ENCODE data around the gene AFM. TPM values are rescaled to one million over a fixed set of nuclear protein-coding genes. Genes with fewer than 3 reads are reported as not detected.

Gene AFM, protein sequence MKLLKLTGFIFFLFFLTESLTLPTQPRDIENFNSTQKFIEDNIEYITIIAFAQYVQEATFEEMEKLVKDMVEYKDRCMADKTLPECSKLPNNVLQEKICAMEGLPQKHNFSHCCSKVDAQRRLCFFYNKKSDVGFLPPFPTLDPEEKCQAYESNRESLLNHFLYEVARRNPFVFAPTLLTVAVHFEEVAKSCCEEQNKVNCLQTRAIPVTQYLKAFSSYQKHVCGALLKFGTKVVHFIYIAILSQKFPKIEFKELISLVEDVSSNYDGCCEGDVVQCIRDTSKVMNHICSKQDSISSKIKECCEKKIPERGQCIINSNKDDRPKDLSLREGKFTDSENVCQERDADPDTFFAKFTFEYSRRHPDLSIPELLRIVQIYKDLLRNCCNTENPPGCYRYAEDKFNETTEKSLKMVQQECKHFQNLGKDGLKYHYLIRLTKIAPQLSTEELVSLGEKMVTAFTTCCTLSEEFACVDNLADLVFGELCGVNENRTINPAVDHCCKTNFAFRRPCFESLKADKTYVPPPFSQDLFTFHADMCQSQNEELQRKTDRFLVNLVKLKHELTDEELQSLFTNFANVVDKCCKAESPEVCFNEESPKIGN
- total RNA-seq (2014; rRNA removed; shearing (Covaris generic)) = not detected in 2 replicates

DNA sequence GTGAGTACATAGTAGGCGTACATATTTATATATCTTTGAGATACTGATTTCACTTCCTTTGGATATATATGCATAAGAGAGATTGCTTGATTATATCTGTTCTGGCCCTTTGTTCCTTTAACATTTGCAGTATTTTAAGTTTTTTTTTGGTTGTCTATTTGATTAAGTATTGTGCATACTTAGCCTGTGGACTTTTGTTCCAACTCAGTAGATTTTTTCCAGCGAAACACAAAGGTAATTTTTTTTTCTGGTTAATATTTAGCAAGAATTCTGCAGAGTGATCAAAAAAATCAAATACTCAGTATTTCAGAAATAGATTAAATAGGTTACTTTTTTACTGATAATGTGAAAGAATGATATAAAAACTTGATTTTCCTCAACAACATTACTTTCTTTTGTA lies at the start of gene AFM:
TSS of gene AFM (plus strand) at position 388 of the 400 bp plus-strand sequence. CDS start 31 bp downstream, outside the sequence.
- no peak for DNase-seq (ENCODE audit: low read depth)

- DNase-seq (ENCODE audit: low read depth) = no peak
Observed at GRCh38 chr4:73431813-73432168, 49.8 kb upstream of the AFM start.

- no peak for DNase-seq (ENCODE audit: low read depth)
Observed at GRCh38 chr4:73432169-73433000, 49.2 kb upstream of the AFM start.

DNA sequence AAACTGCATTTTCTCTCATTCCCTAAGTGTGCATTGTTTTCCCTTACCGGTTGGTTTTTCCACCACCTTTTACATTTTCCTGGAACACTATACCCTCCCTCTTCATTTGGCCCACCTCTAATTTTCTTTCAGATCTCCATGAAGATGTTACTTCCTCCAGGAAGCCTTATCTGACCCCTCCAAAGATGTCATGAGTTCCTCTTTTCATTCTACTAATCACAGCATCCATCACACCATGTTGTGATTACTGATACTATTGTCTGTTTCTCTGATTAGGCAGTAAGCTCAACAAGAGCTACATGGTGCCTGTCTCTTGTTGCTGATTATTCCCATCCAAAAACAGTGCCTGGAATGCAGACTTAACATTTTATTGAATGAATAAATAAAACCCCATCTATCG lies 48.4 kb upstream of the AFM start:
- DNase-seq (ENCODE audit: low read depth) = no peak

DNA sequence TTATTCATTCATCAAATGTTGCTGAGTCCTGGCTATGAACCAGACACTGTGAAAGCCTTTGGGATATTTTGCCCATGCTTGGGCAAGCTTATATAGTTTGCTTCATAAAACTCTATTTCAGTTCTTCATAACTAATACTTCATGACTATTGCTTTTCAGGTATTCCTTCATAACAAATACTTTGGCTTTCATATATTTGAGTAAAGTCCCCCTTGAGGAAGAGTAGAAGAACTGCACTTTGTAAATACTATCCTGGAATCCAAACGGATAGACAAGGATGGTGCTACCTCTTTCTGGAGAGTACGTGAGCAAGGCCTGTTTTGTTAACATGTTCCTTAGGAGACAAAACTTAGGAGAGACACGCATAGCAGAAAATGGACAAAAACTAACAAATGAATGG lies 47.2 kb upstream of the AFM start:
- DNase-seq (ENCODE audit: low read depth) = no peak

- DNase-seq (ENCODE audit: low read depth) = no peak
Observed at GRCh38 chr4:73435984-73436383, 45.6 kb upstream of the AFM start, which contains the start of gene AFP. Gene AFP (plus strand): TSS chr4:73436221. CDS start chr4:73436263, 42 bp downstream.

DNA sequence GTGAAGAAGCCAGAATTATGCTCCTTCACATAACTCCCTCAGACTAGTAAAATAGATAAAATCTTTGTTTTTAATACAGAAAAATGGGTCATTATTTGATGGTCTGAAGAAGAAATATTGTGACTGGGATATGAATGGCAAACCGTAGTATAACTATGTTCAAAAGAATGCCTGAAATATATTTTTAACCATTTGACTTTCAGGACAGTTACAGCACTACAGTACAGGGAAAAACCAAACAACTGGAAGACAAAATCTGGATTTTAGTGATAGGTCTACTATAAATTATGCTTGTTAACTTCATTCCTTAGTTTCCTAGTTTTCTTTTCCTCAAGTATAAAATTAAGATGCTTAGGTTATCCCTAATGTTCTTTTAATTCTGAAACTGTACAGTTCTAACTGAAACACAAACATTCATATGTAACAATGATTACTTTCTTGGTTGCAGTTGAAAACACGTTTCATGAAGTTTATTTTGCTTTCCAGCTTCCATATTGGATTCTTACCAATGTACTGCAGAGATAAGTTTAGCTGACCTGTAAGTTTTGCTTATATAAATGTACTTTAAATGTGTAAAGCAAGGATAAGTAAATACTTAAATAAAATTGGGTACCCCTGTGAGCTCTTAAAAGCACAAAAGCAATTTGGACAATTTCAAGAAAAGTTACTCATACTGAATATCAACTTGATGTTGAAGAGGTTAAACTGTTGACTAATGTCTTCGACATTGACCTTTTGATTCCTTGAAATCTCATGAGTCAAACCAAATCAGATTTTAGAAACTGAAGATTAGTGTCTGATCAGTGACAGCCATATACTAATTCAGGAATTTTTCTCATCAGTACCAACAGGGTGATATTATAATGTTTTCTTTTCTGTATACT lies 44.6 kb upstream of the AFM start:
- DNase-seq (ENCODE audit: low read depth) = no peak

GRCh38 chr4:73437558-73437956 lies 44.0 kb upstream of the AFM start:
- DNase-seq (ENCODE audit: low read depth) = no peak

DNA sequence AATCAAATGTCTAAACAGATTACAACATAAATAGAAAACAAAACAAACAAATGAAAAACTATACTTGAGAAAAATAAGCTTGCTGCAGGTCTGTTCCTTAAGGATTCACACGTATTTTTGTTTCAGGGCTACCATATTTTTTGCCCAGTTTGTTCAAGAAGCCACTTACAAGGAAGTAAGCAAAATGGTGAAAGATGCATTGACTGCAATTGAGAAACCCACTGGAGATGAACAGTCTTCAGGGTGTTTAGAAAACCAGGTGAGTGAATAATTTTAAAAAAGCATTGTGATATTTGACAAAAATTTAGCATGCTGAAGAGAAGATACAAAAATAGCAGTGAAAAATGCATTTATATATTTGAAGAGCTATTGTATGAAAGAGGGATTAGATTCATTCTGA lies 43.5 kb upstream of the AFM start:
- no peak for DNase-seq (ENCODE audit: low read depth)

DNA sequence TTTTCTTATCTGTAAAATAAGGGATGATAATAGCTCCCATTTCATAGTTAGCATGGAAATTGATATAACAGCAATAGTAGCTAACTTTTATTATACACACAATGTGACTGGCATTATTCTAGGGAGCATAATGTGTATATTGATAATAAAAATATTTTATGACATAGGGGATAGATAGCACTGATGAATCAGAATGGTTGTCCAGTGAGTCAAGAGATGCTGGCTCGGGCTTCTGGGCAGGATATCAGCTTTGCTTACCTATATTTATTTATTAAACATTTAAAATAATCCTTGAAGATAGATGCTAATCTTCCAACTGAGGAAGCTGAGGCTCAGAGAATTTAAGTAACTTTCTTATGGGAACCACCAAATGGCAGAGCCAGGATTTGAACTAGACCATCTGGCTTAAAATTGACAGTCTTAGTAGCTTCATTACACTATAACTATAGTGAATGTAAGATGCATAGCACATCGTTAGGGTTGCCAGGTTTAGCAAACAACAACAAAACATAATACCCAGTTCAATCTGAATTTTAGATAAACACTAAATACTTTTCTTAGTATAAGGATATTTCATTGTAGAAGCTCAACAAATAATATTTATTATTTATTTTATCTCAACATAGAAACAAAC lies 42.8 kb upstream of the AFM start:
- no peak for DNase-seq (ENCODE audit: low read depth)

DNA sequence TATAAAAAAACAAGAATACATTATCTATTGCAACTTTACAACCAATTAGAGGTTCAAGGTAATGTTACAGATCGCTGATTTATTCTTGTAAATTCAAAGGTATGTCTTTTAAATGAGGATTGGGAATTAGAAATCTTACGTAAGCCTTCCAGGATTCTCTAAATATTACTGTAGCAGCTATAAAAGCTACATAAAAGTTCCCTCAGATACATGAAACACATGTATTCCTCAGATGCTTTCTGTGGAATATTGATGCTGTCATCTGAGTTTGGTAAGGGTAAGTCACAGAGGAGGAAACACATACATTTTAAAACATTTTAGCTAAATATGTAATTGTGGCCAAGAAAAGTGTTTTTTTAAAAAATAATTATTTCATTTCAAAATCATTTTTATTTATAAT lies 42.1 kb upstream of the AFM start:
- no peak for DNase-seq (ENCODE audit: low read depth)

DNA sequence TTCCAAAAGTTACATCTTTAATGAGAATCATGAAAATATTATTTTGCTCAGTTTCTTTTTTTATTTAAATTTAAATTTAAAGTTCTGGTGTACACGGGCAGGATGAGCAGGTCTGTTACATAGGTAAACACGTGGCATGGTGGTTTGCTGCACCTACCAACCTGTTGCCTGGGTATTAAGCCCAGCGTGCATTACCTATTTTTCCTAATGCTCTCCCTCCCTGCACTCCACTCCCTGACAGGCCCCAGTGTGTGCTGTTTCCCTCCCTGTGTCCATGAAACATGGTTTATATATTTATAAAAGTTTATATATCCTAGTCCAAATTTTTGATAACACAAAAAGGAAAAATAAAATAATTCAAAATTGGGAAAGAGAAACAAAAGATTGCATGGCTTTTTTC lies 41.6 kb upstream of the AFM start:
- no peak for DNase-seq (ENCODE audit: low read depth)

GRCh38 chr4:73440653-73441052 lies 40.9 kb upstream of the AFM start:
- DNase-seq (ENCODE audit: low read depth) = no peak

DNA sequence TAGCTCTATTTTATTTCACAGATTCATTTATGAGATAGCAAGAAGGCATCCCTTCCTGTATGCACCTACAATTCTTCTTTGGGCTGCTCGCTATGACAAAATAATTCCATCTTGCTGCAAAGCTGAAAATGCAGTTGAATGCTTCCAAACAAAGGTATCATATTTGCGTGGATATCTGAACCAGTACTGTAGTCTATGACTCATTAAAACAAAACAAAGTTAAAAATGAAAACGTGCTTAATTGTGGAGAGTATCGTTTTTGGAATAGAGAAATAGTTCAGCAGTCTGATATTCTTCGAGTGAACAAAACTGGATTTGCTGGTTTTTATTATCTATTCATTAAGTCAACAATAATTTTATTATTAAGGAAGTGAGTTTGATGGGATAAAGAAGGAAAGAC lies 39.3 kb upstream of the AFM start:
- DNase-seq (ENCODE audit: low read depth) = no peak

GRCh38 chr4:73443224-73443623 lies 38.3 kb upstream of the AFM start:
- DNase-seq (ENCODE audit: low read depth) = no peak

DNA sequence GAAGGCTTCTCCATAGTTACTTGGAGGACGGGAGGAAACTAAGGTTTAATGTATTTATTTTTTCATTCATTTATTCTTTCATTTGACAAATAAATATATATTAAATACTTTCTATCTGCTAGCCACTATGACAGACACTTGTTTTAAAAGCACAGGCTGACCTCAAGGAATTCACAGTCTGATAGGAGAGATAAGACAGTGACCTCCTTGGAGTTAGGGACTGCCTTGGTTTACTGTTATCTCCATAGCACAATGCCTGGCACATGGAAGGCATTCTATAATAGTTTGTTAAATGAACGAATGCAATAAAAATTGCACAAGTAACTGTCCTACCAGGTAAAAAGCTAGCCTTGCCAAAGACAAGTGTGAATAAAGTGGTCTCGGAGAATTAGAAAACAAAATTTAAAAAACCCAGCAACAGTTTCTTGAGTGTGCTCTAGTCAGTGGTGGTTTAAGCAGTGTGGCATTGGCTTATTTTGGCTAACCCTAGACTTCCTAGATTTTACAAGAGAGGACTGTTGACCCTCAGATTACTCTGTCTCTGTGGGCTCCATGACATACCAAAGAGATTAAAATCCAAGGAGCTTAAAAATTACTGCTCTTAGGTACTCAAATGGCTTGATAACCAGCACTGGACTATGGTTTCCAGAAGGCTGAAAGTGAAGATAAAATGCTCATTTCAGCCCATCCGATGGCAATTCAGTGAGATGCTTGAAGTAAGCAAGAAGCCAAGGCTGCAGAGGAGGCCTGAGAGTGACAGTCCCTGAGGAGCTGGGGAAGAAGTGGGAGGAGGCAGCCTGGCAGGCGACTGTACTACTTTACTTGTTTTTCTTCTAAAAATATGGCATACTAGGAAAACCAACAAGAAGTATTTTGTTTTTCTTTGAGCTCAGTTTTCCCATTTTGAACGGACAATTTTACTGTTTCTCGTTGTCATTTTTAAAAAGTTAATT lies 35.9 kb upstream of the AFM start:
- DNase-seq (ENCODE audit: low read depth) = no peak

GRCh38 chr4:73446336-73446938 lies 35.1 kb upstream of the AFM start:
- DNase-seq (ENCODE audit: low read depth) = peak; percentile 13

- DNase-seq (ENCODE audit: low read depth) = no peak
Observed at GRCh38 chr4:73447671-73448070, 33.9 kb upstream of the AFM start.

DNA sequence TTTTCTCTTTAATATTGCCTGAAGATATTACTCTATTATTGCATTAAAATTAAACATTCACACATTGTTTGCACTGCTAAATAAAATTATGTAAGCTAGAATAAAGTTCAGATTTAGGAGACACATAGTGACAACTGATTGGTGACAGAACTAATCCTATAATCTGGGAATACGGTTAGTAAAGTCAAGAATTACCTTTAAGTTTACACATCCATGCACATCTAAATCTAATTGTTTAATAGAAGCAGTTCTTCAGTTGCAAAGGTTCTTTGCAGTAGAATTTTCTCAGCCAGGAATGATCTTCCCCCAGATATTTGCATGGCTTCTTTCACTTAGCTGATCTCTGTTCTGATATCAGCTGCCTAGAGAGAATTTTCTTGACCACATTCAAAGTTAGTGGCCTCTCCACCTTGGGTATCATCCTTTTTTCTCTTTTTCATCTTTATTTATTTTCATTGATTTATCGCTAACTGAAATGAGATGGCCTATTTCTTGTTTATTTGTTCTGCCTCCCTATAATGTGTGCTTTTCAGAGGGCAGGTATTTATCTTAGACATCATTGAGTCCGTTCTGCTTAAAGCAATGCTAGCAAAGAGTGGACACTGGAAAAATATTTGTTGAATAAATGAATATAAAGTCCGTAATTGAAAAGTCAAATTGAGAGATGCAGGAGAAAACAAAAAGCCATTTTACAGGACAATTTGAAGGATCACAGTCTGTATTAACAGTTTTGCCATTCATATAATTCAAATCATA lies 32.9 kb upstream of the AFM start:
- no peak for DNase-seq (ENCODE audit: low read depth)

Data from Daoy (cell line).